Mesendoderm (in vitro differentiated cells): ENCODE results near the gene SPEF2.

Experiments
- DNase-seq: peaks from one replicate; pipeline ENCODE4 v3.0.0; 2013
- H2AK5ac ChIP-seq: 2 replicates; pipeline ENCODE4 v1.6.1; 2013; ENCODE audit warnings: low read length, inconsistent platforms
- H2BK120ac ChIP-seq: 2 replicates; pipeline ENCODE4 v1.6.1; 2013; ENCODE audit warnings: low read depth, mild to moderate bottlenecking, low read length, moderate library complexity, mixed read lengths
- H2BK15ac ChIP-seq: replicated peaks from 2 replicates; pipeline ENCODE4 v1.6.1; 2013; ENCODE audit warnings: low read depth, mild to moderate bottlenecking, moderate library complexity
- H2BK5ac ChIP-seq: 2 replicates; pipeline ENCODE4 v1.6.1; 2013; ENCODE audit warnings: low read length, inconsistent platforms
- H3K18ac ChIP-seq: 2 replicates; pipeline ENCODE4 v1.6.1; 2013; ENCODE audit warnings: mild to moderate bottlenecking, low read length, mixed read lengths
- H3K23ac ChIP-seq: one replicate; pipeline ENCODE4 v1.6.1; 2013; ENCODE audit warnings: low read length
- H3K27ac ChIP-seq: 2 replicates; pipeline ENCODE4 v1.5.1; 2013; ENCODE audit warnings: low read depth, mild to moderate bottlenecking, inconsistent platforms, low read length, moderate library complexity
- H3K27me3 ChIP-seq: 2 replicates; pipeline ENCODE4 v1.6.1; 2013; ENCODE audit warnings: low read length, control low read depth, mild to moderate bottlenecking, inconsistent platforms; ENCODE audit not compliant: insufficient read depth, poor library complexity
- H3K36me3 ChIP-seq: 2 replicates; pipeline ENCODE4 v1.6.1; 2013; ENCODE audit warnings: low read length, inconsistent platforms; ENCODE audit not compliant: control insufficient read depth, insufficient read depth
- H3K4ac ChIP-seq: one replicate; pipeline ENCODE4 v1.6.1; 2013; ENCODE audit warnings: low read depth, mild to moderate bottlenecking, low read length, moderate library complexity
- H3K4me1 ChIP-seq: 2 replicates; pipeline ENCODE4 v1.6.1; 2013; ENCODE audit warnings: low read depth, low read length, inconsistent platforms; ENCODE audit not compliant: control insufficient read depth
- H3K4me2 ChIP-seq: 2 replicates; pipeline ENCODE4 v1.6.1; 2013; ENCODE audit warnings: low read length
- H3K4me3 ChIP-seq: 2 replicates; pipeline ENCODE4 v1.5.1; 2013; ENCODE audit warnings: mild to moderate bottlenecking, low read length
- H3K56ac ChIP-seq: one replicate; pipeline ENCODE4 v1.6.1; 2013; ENCODE audit warnings: low read length
- H3K79me1 ChIP-seq: 2 replicates; pipeline ENCODE4 v1.6.1; 2013; ENCODE audit warnings: low read length, inconsistent platforms
- H3K79me2 ChIP-seq: 2 replicates; pipeline ENCODE4 v1.6.1; 2013; ENCODE audit warnings: mild to moderate bottlenecking, low read length; ENCODE audit not compliant: control insufficient read depth, insufficient read depth
- H3K9ac ChIP-seq: 2 replicates; pipeline ENCODE4 v1.6.1; 2013; ENCODE audit warnings: low read length, inconsistent platforms
- H4K5ac ChIP-seq: one replicate; pipeline ENCODE4 v1.6.1; 2013; ENCODE audit warnings: low read length
- H4K8ac ChIP-seq: one replicate; pipeline ENCODE4 v1.6.1; 2013; ENCODE audit warnings: low read depth, mild to moderate bottlenecking, control low read depth, low read length, moderate library complexity
- WGBS: extraction: QIAGEN DNeasy Blood & Tissue Kit; methylation state at CpG from one replicate; pipeline ENCODE4 v1.1.7; 2013; ENCODE audit warnings: low lambda C conversion rate, missing lambda C conversion rate; ENCODE audit not compliant: insufficient coverage; ENCODE audit errors: extremely low coverage; 5-methylcytosine and 5-hydroxymethylcytosine counted together

SPEF2 gene

DNA sequence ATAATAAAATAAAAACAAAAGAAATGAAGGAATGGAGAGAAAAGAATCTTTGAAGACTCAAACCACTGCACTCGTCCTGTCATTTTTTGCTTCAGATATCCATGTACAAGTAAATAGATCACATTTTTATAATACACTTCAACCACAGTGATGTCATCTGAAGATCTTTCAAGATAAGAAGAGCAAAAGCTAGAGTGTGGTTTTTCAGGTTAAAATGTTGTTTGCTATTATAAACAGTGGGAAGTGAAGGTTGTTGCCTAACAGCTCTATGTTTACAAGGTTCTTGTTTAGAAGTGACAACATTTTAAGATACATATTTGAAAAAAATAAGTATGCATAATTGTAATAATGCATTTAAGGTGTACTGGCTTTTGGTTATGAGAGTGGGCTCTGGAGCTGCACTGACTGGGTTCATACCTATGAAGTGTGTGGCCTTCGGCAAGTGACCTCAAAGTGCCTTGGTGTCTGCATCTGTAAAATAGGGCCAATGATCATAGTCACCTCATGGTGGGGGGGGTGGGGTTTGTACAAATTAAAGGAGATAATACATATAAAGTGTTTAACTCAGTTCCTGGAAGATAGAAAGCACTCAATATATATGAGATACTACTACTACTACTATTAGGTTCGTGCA is 193.6 kb downstream of the SPEF2 start:
- no peak overlapping the region for H2BK120ac ChIP-seq
- no peaks in the 10 kb centered on the region for H3K79me2 ChIP-seq
- H3K23ac ChIP-seq = no peak overlapping the region
- no peak overlapping the region for H3K56ac ChIP-seq
- no CpG with 5 or more reads among the region's 3 CpGs for WGBS
- no peaks in the 10 kb centered on the region for H3K27me3 ChIP-seq
- H3K27ac ChIP-seq = no peak overlapping the region
- H3K4me3 ChIP-seq = no peak overlapping the region
- H2BK15ac ChIP-seq = no peak overlapping the region
- no peak overlapping the region for H3K4ac ChIP-seq
- no peak overlapping the region for H3K9ac ChIP-seq
- no peak overlapping the region for H3K4me2 ChIP-seq
- H3K18ac ChIP-seq = no peak overlapping the region
- H3K4me1 ChIP-seq = no peaks in the 10 kb centered on the region
- no peak overlapping the region for H4K8ac ChIP-seq
- no peak overlapping the region for H4K5ac ChIP-seq
- H2BK5ac ChIP-seq = no peak overlapping the region
- no peaks in the 10 kb centered on the region for H3K36me3 ChIP-seq
- no peaks in the 10 kb centered on the region for H3K79me1 ChIP-seq
- DNase-seq = no peak
- no peak overlapping the region for H2AK5ac ChIP-seq

DNA sequence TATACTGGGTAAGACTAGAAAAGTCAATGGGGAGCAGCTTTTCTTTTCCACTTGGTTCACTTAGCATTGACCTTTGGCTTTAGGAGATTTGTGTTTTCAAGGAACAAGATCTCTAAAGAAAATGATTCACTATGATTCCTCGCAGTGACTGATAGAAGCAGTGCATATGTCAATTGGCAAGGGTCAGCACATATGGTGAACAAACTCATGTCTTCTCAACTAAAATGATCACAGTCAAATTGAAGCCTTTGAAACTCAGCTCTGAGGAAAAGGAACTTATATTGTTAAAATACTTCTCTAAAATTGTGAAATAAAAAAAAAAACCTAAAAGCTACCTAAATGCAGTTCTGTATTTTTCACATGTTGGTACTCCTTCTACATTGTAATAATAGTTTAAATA is 195.9 kb downstream of the SPEF2 start:
- Histone ChIP-seq H4K8ac (no peak overlapping the region), H3K27ac (no peak overlapping the region), H3K4ac (no peak overlapping the region), H2BK5ac (no peak overlapping the region), H3K9ac (no peak overlapping the region), H3K36me3 (no peaks in the 10 kb centered on the region), H3K4me1 (peaks cover 2% of the 10 kb centered on the region), H3K79me2 (no peaks in the 10 kb centered on the region), H3K79me1 (no peaks in the 10 kb centered on the region), H2BK15ac (no peak overlapping the region), H4K5ac (no peak overlapping the region), H2AK5ac (no peak overlapping the region), H3K27me3 (no peaks in the 10 kb centered on the region), H3K56ac (no peak overlapping the region), H3K18ac (no peak overlapping the region), H2BK120ac (no peak overlapping the region), H3K23ac (no peak overlapping the region), H3K4me3 (no peak overlapping the region), H3K4me2 (no peak overlapping the region)
- WGBS = no CpG with 5 or more reads among the region's 1 CpG
- no peak for DNase-seq

DNA sequence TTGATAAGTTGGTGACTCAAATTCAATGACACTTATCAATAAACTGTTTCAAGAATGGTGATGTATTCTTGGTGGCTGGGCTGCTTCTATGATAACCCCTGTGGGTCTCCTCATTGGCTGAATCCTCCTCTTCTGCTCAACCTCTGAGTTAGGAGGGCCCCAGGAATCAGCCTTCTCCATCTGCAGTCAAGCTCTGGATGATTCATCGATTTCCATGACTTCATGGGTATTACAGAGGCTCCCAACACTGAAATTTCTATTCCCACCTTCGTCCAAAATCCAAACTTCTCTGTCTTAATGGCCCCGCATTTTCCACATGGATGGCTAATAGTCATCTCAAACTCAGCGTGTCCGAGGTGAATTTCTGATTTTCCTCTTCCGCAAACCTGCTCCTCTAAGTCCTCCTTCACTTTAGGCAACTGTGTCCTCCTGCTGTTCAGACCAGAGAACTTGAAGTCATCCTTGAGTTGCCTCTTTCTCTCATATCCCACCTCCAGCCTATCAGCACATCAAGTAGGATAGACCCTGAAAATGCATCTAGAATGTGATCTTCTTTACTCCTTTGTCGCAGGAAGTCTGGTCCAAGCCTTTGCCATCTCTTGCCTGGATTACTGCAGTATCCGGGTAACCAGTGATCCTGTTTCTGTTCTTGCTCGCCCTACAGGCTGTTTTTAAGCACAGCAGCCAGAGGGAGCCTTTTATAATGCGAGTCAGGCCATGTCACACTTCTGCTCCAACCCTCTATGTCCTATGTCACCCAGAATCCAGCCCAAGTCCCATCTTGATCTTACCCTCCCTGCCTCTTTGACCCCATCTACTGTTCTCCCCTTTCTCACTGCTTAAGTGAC is 197.7 kb downstream of the SPEF2 start:
- no peak overlapping the region for H3K4ac ChIP-seq
- DNase-seq = peak; percentile 68
- no peak overlapping the region for H3K27ac ChIP-seq
- H3K18ac ChIP-seq = no peak overlapping the region
- H2BK120ac ChIP-seq = no peak overlapping the region
- no peaks in the 10 kb centered on the region for H3K79me2 ChIP-seq
- H4K8ac ChIP-seq = no peak overlapping the region
- H2BK5ac ChIP-seq = no peak overlapping the region
- no peak overlapping the region for H2AK5ac ChIP-seq
- H3K79me1 ChIP-seq = no peaks in the 10 kb centered on the region
- H3K9ac ChIP-seq = no peak overlapping the region
- no peak overlapping the region for H2BK15ac ChIP-seq
- H3K23ac ChIP-seq = no peak overlapping the region
- no peak overlapping the region for H3K4me3 ChIP-seq
- H3K36me3 ChIP-seq = no peaks in the 10 kb centered on the region
- WGBS = no CpG with 5 or more reads among the region's 10 CpGs
- no peak overlapping the region for H3K4me2 ChIP-seq
- H3K56ac ChIP-seq = no peak overlapping the region
- no peak overlapping the region for H4K5ac ChIP-seq
- H3K27me3 ChIP-seq = no peaks in the 10 kb centered on the region
- peaks cover 2% of the 10 kb centered on the region for H3K4me1 ChIP-seq

DNA sequence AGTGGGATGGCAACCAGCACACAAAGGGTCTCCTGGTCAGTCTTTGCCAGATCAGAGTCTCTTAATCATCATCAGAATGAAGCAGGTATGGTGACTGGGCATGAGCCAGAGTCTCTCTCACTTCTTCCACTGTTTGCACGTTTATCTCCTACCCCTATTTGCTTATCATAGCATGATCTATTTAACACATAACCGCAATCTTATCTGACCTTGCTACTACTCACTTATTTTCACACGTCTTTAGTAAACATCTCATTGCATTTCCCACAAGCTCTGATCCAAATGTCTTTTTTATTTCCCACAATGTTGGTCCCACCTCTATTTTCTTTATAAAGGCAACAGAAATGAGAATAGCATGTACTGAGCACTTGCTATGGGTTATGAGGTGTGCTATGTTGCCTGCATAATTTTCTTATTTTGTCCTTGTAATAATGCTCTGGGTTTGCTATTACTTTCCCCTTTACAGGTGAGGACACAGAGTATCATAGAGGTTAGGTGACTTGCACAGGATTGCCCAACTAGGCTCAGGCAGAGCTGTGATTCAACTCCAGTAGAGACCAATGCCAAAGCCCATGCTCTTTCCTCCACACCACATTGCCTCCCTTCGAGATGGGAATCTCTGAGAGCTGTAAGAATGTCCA is 199.3 kb downstream of the SPEF2 start:
- Histone ChIP-seq H3K4me1 (peaks cover 2% of the 10 kb centered on the region), H3K79me2 (no peaks in the 10 kb centered on the region), H3K18ac (no peak overlapping the region), H3K4ac (no peak overlapping the region), H3K27ac (no peak overlapping the region), H3K4me3 (no peak overlapping the region), H2BK5ac (no peak overlapping the region), H3K56ac (no peak overlapping the region), H2AK5ac (no peak overlapping the region), H2BK15ac (no peak overlapping the region), H3K9ac (no peak overlapping the region), H3K23ac (no peak overlapping the region), H4K8ac (no peak overlapping the region), H3K4me2 (no peak overlapping the region), H3K36me3 (no peaks in the 10 kb centered on the region), H3K27me3 (no peaks in the 10 kb centered on the region), H3K79me1 (no peaks in the 10 kb centered on the region), H2BK120ac (no peak overlapping the region), H4K5ac (no peak overlapping the region)
- DNase-seq = no peak
- 100% methylated on average over 2 of the region's 4 CpGs for WGBS

DNA sequence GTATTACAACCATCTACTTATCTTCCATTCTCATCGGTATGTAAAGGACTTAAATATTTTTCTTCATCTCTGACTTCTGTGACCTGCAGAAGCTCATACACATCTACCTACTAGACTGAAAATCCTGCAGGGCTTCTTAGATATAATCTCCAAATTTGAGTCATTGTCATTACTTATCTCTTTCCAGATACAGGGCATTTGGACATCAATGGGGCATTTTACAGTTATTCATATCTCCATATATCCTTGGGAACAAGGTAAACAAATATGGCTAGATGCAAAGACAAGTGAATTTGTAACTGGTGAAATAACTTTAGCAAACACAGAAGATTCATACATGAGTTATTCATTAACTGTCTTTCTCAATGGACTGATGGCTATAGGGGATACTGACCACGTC is 201.4 kb downstream of the SPEF2 start:
- no peak overlapping the region for H2BK120ac ChIP-seq
- H3K79me1 ChIP-seq = no peaks in the 10 kb centered on the region
- H2AK5ac ChIP-seq = no peak overlapping the region
- no peaks in the 10 kb centered on the region for H3K79me2 ChIP-seq
- no peak overlapping the region for H3K4me3 ChIP-seq
- no peak overlapping the region for H3K56ac ChIP-seq
- H2BK15ac ChIP-seq = no peak overlapping the region
- no peak overlapping the region for H2BK5ac ChIP-seq
- no peak overlapping the region for H3K18ac ChIP-seq
- no peak overlapping the region for H3K4ac ChIP-seq
- H4K8ac ChIP-seq = no peak overlapping the region
- no peaks in the 10 kb centered on the region for H3K27me3 ChIP-seq
- DNase-seq = no peak
- H3K23ac ChIP-seq = no peak overlapping the region
- WGBS = no CpG with 5 or more reads among the region's 2 CpGs
- H3K4me2 ChIP-seq = no peak overlapping the region
- H3K4me1 ChIP-seq = peaks cover 2% of the 10 kb centered on the region
- H3K27ac ChIP-seq = no peak overlapping the region
- no peaks in the 10 kb centered on the region for H3K36me3 ChIP-seq
- no peak overlapping the region for H4K5ac ChIP-seq
- no peak overlapping the region for H3K9ac ChIP-seq
